KMS-11 (cell line): ENCODE measurements around the gene DAB1.

ENCODE experiments used
- H2AFZ ChIP-seq: fragments of 200-600 bp; sonication (generic); 2 replicates; pipeline ENCODE4 v1.6.1; 2016; ENCODE audit warnings: antibody characterized with exemption, mixed run types, low read depth
- H3K27ac ChIP-seq: fragments of 200-600 bp; sonication (generic); 2 replicates; pipeline ENCODE4 v1.6.1; 2016; ENCODE audit warnings: mild to moderate bottlenecking, mixed run types
- H3K27me3 ChIP-seq: fragments of 200-600 bp; sonication (generic); 2 replicates; pipeline ENCODE4 v1.6.1; 2017; ENCODE audit warnings: mild to moderate bottlenecking, low read depth, mixed run types, moderate library complexity; ENCODE audit not compliant: insufficient read depth
- H3K36me3 ChIP-seq: fragments of 200-600 bp; sonication (generic); 2 replicates; pipeline ENCODE4 v1.6.1; 2017; ENCODE audit warnings: mild to moderate bottlenecking, mixed run types; ENCODE audit not compliant: insufficient read depth
- H3K4me1 ChIP-seq: fragments of 200-600 bp; sonication (generic); 2 replicates; pipeline ENCODE4 v1.6.1; 2016; ENCODE audit warnings: mild to moderate bottlenecking, low read depth, mixed run types; ENCODE audit not compliant: poor library complexity, severe bottlenecking
- H3K4me2 ChIP-seq: fragments of 200-600 bp; sonication (generic); 2 replicates; pipeline ENCODE4 v1.7.0; 2016; ENCODE audit warnings: mild to moderate bottlenecking, mixed run types
- H3K4me3 ChIP-seq: fragments of 200-600 bp; sonication (generic); IDR thresholded peaks from 2 replicates; pipeline ENCODE4 v1.6.1; 2017; ENCODE audit warnings: low read depth, low read length, mixed read lengths; ENCODE audit not compliant: insufficient read depth
- H3K79me2 ChIP-seq: fragments of 200-600 bp; sonication (generic); 2 replicates; pipeline ENCODE4 v1.6.1; 2016; ENCODE audit warnings: low read depth, mixed run types; ENCODE audit not compliant: insufficient read depth
- H3K9ac ChIP-seq: fragments of 200-600 bp; sonication (generic); 2 replicates; pipeline ENCODE4 v1.6.1; 2016; ENCODE audit warnings: mild to moderate bottlenecking, mixed run types
- H4K20me1 ChIP-seq: fragments of 200-600 bp; sonication (generic); 2 replicates; pipeline ENCODE4 v1.6.1; 2016; ENCODE audit warnings: mild to moderate bottlenecking, mixed run types; ENCODE audit not compliant: insufficient read depth
- CTCF ChIP-seq: fragments of 200-600 bp; sonication (generic); conservative IDR thresholded peaks from 2 replicates; pipeline ENCODE4 v1.6.1; 2017; ENCODE audit warnings: low read depth, mild to moderate bottlenecking, antibody characterized with exemption, low read length, moderate library complexity, mixed read lengths

The DAB1 gene

GRCh38 chr1:57400048-57400447, 23.8 kb downstream of the DAB1 start:
- no peak for TF ChIP-seq CTCF
- H2AFZ ChIP-seq, result no peak overlapping the region
- H3K36me3 ChIP-seq, result no peaks in the 10 kb centered on the region
- H3K4me1 ChIP-seq, result no peaks in the 10 kb centered on the region
- H3K4me3 ChIP-seq, result no peak overlapping the region
- H3K4me2 ChIP-seq, result no peak overlapping the region
- H3K27ac ChIP-seq, result no peak overlapping the region
- no peak overlapping the region for H3K9ac ChIP-seq
- no peaks in the 10 kb centered on the region for H3K27me3 ChIP-seq
- H4K20me1 ChIP-seq, result no peaks in the 10 kb centered on the region
- no peaks in the 10 kb centered on the region for H3K79me2 ChIP-seq

- Histone ChIP-seq H3K4me1 (no peaks in the 10 kb centered on the region), H3K27me3 (no peaks in the 10 kb centered on the region), H3K9ac (no peak overlapping the region), H4K20me1 (no peaks in the 10 kb centered on the region), H3K27ac (no peak overlapping the region), H3K4me3 (no peak overlapping the region), H2AFZ (no peak overlapping the region), H3K4me2 (no peak overlapping the region), H3K79me2 (no peaks in the 10 kb centered on the region), H3K36me3 (no peaks in the 10 kb centered on the region)
- TF ChIP-seq CTCF, result no peak
Observed at GRCh38 chr1:57393058-57393584, 30.7 kb downstream of the DAB1 start.

- Histone ChIP-seq H3K4me2 (no peak overlapping the region), H4K20me1 (no peaks in the 10 kb centered on the region), H3K36me3 (no peaks in the 10 kb centered on the region), H3K4me3 (no peak overlapping the region), H3K79me2 (no peaks in the 10 kb centered on the region), H3K27ac (no peak overlapping the region), H2AFZ (no peak overlapping the region), H3K9ac (no peak overlapping the region), H3K27me3 (no peaks in the 10 kb centered on the region), H3K4me1 (no peaks in the 10 kb centered on the region)
- TF ChIP-seq CTCF, result no peak
Observed at GRCh38 chr1:57385336-57385735, 38.5 kb downstream of the DAB1 start.

- Histone ChIP-seq H3K79me2 (no peaks in the 10 kb centered on the region), H3K4me2 (no peak overlapping the region), H3K36me3 (no peaks in the 10 kb centered on the region), H2AFZ (no peak overlapping the region), H4K20me1 (no peaks in the 10 kb centered on the region), H3K27ac (no peak overlapping the region), H3K4me3 (no peak overlapping the region), H3K4me1 (no peaks in the 10 kb centered on the region), H3K27me3 (no peaks in the 10 kb centered on the region), H3K9ac (no peak overlapping the region)
- TF ChIP-seq CTCF, result no peak
Observed at GRCh38 chr1:57384901-57385300, 39.0 kb downstream of the DAB1 start.
